Type B pancreatic cell (in vitro differentiated cells): ENCODE results near the gene EYS. TPM values are rescaled to one million over a fixed set of nuclear protein-coding genes. Genes with fewer than 3 reads are reported as not detected.

Experiments
- DNase-seq: peaks from one replicate; pipeline ENCODE4 v3.0.0; 2021; ENCODE audit warnings: mixed read lengths; ENCODE audit not compliant: unreplicated experiment; ENCODE audit errors: extremely low spot score
- H3K27ac Mint-ChIP-seq: 2 replicates; pipeline ENCODE4 v1.8.0; 2021; ENCODE audit warnings: mild to moderate bottlenecking, mixed read lengths
- H3K27me3 Mint-ChIP-seq: 2 replicates; pipeline ENCODE4 v1.8.0; 2021; ENCODE audit warnings: mixed read lengths
- H3K36me3 Mint-ChIP-seq: 2 replicates; pipeline ENCODE4 v1.8.0; 2021; ENCODE audit warnings: mixed read lengths
- H3K4me1 Mint-ChIP-seq: one replicate; pipeline ENCODE4 v1.8.0; 2021; ENCODE audit warnings: mixed read lengths; ENCODE audit not compliant: unreplicated experiment
- H3K4me3 Mint-ChIP-seq: 2 replicates; pipeline ENCODE4 v1.8.0; 2021; ENCODE audit warnings: mild to moderate bottlenecking, mixed read lengths
- H3K9me3 Mint-ChIP-seq: 2 replicates; pipeline ENCODE4 v1.8.0; 2021; ENCODE audit warnings: mixed read lengths
- CTCF ChIP-seq: fragments of 200-600 bp; sonication (generic); conservative IDR thresholded peaks from 2 replicates; pipeline ENCODE4 v1.5.0; 2021; ENCODE audit warnings: antibody characterized with exemption, mild to moderate bottlenecking
- total RNA-seq: library from RNA; stranded (reverse); gene quantifications from 2 replicates; pipeline ENCODE4 v1.2.1, GENCODE V29; 2021; ENCODE audit warnings: low replicate concordance

EYS gene
- total RNA-seq, 1 donor from 2014 or later, result 1.5 TPM

GRCh38 chr6:64685401-64685800 is 1021.6 kb downstream of the EYS start:
- Mint-ChIP-seq H3K4me1 (no peaks in the 10 kb centered on the region), H3K27ac (no peak overlapping the region)
- TF ChIP-seq CTCF, result no peak

GRCh38 chr6:64683682-64684081 is 1023.3 kb downstream of the EYS start:
- no peak for DNase-seq
- Mint-ChIP-seq H3K9me3 (peaks cover 4% of the 10 kb centered on the region), H3K27ac (no peak overlapping the region), H3K36me3 (no peaks in the 10 kb centered on the region), H3K4me1 (no peaks in the 10 kb centered on the region), H3K27me3 (no peaks in the 10 kb centered on the region), H3K4me3 (no peak overlapping the region)
- TF ChIP-seq CTCF, result no peak

More at GRCh38 chr6:64685401-64685800, 1021.6 kb downstream of the EYS start:
- H3K4me3 Mint-ChIP-seq, result no peak overlapping the region
- no peak for DNase-seq
- no peaks in the 10 kb centered on the region for H3K36me3 Mint-ChIP-seq
- H3K9me3 Mint-ChIP-seq, result peaks cover 4% of the 10 kb centered on the region
- no peaks in the 10 kb centered on the region for H3K27me3 Mint-ChIP-seq

GRCh38 chr6:64681416-64682160 is 1025.4 kb downstream of the EYS start:
- Mint-ChIP-seq H3K4me3 (no peak overlapping the region), H3K4me1 (no peaks in the 10 kb centered on the region), H3K27ac (no peak overlapping the region), H3K27me3 (no peaks in the 10 kb centered on the region), H3K9me3 (peaks cover 4% of the 10 kb centered on the region), H3K36me3 (no peaks in the 10 kb centered on the region)
- no peak for DNase-seq
- TF ChIP-seq CTCF, result no peak

- no peak overlapping the region for H3K27ac Mint-ChIP-seq
- H3K4me1 Mint-ChIP-seq, result no peaks in the 10 kb centered on the region
- no peak for DNase-seq
- no peaks in the 10 kb centered on the region for H3K27me3 Mint-ChIP-seq
- H3K4me3 Mint-ChIP-seq, result no peak overlapping the region
- H3K9me3 Mint-ChIP-seq, result peaks cover 4% of the 10 kb centered on the region
- no peak for TF ChIP-seq CTCF
- H3K36me3 Mint-ChIP-seq, result no peaks in the 10 kb centered on the region
Measured at GRCh38 chr6:64680446-64680845, 1026.6 kb downstream of the EYS start.

GRCh38 chr6:64679416-64679815 is 1027.6 kb downstream of the EYS start:
- no peaks in the 10 kb centered on the region for H3K27me3 Mint-ChIP-seq
- no peaks in the 10 kb centered on the region for H3K4me1 Mint-ChIP-seq
- no peaks in the 10 kb centered on the region for H3K36me3 Mint-ChIP-seq
- no peak for TF ChIP-seq CTCF
- H3K4me3 Mint-ChIP-seq, result no peak overlapping the region
- H3K9me3 Mint-ChIP-seq, result peaks cover 4% of the 10 kb centered on the region
- H3K27ac Mint-ChIP-seq, result no peak overlapping the region
- DNase-seq, result no peak
